Activated naive CD8-positive, alpha-beta T cell (primary cell): Measurements from ENCODE around the gene ARHGAP4.
A peak's percentile ranks its signal among the peaks of the same experiment; 100 is the strongest.

Source experiments
- H3K27ac Mint-ChIP-seq: one replicate; pipeline ENCODE4 v1.8.0; 2021; ENCODE audit warnings: mixed read lengths
- H3K27me3 Mint-ChIP-seq: one replicate; pipeline ENCODE4 v1.8.0; 2021; ENCODE audit warnings: mixed read lengths
- H3K36me3 Mint-ChIP-seq: one replicate; pipeline ENCODE4 v1.8.0; 2021; ENCODE audit warnings: mixed read lengths
- H3K4me1 Mint-ChIP-seq: one replicate; pipeline ENCODE4 v1.8.0; 2021; ENCODE audit warnings: low read depth, mixed read lengths
- H3K4me3 Mint-ChIP-seq: one replicate; pipeline ENCODE4 v1.8.0; 2021; ENCODE audit warnings: mild to moderate bottlenecking, mixed read lengths
- H3K9me3 Mint-ChIP-seq: one replicate; pipeline ENCODE4 v1.8.0; 2021; ENCODE audit warnings: low read depth, mixed read lengths

The ARHGAP4 gene

GRCh38 chrX:153900831-153901752 lies 25.0 kb downstream of the ARHGAP4 start:
- Mint-ChIP-seq H3K36me3 (no peaks in the 10 kb centered on the region), H3K27ac (no peak overlapping the region), H3K9me3 (no peaks in the 10 kb centered on the region), H3K4me3 (peak overlapping the region; percentile 75), H3K27me3 (no peaks in the 10 kb centered on the region), H3K4me1 (peaks cover 42% of the 10 kb centered on the region)

GRCh38 chrX:153897899-153898298 lies 28.2 kb downstream of the ARHGAP4 start:
- H3K4me3 Mint-ChIP-seq: no peak overlapping the region
- H3K9me3 Mint-ChIP-seq: no peaks in the 10 kb centered on the region
- H3K27ac Mint-ChIP-seq: no peak overlapping the region
- no peaks in the 10 kb centered on the region for H3K36me3 Mint-ChIP-seq
- H3K4me1 Mint-ChIP-seq: peaks cover 27% of the 10 kb centered on the region
- H3K27me3 Mint-ChIP-seq: no peaks in the 10 kb centered on the region

- no peaks in the 10 kb centered on the region for H3K9me3 Mint-ChIP-seq
- no peak overlapping the region for H3K4me3 Mint-ChIP-seq
- H3K4me1 Mint-ChIP-seq: no peaks in the 10 kb centered on the region
- H3K27ac Mint-ChIP-seq: no peak overlapping the region
- no peaks in the 10 kb centered on the region for H3K36me3 Mint-ChIP-seq
- H3K27me3 Mint-ChIP-seq: no peaks in the 10 kb centered on the region
Measured at GRCh38 chrX:153889123-153889522, 36.9 kb downstream of the ARHGAP4 start.

- no peak overlapping the region for H3K27ac Mint-ChIP-seq
- no peaks in the 10 kb centered on the region for H3K4me1 Mint-ChIP-seq
- H3K4me3 Mint-ChIP-seq: no peak overlapping the region
- H3K9me3 Mint-ChIP-seq: no peaks in the 10 kb centered on the region
- H3K27me3 Mint-ChIP-seq: no peaks in the 10 kb centered on the region
- H3K36me3 Mint-ChIP-seq: no peaks in the 10 kb centered on the region
Measured at GRCh38 chrX:153888344-153888743, 37.7 kb downstream of the ARHGAP4 start.

- Mint-ChIP-seq H3K4me3 (no peak overlapping the region), H3K27me3 (no peaks in the 10 kb centered on the region), H3K36me3 (no peaks in the 10 kb centered on the region)
Measured at GRCh38 chrX:153887385-153887784, 38.7 kb downstream of the ARHGAP4 start.

GRCh38 chrX:153886915-153887314 lies 39.1 kb downstream of the ARHGAP4 start:
- Mint-ChIP-seq H3K27ac (no peak overlapping the region), H3K4me3 (no peak overlapping the region), H3K27me3 (peaks cover 1% of the 10 kb centered on the region), H3K9me3 (no peaks in the 10 kb centered on the region), H3K36me3 (no peaks in the 10 kb centered on the region), H3K4me1 (no peaks in the 10 kb centered on the region)

More at GRCh38 chrX:153887385-153887784, 38.7 kb downstream of the ARHGAP4 start:
- Mint-ChIP-seq H3K9me3 (no peaks in the 10 kb centered on the region), H3K27ac (no peak overlapping the region), H3K4me1 (no peaks in the 10 kb centered on the region)

GRCh38 chrX:153885968-153886903 lies 39.8 kb downstream of the ARHGAP4 start, which contains the start of gene L1CAM:
L1CAM (minus strand) TSS chrX:153886173; CDS start chrX:153875836, 10,337 bp downstream.
- Mint-ChIP-seq H3K27me3 (peaks cover 1% of the 10 kb centered on the region), H3K27ac (no peak within 1 kb of the TSS), H3K36me3 (no peaks in the 10 kb centered on the region), H3K4me1 (no peaks in the 10 kb centered on the region), H3K9me3 (no peaks in the 10 kb centered on the region), H3K4me3 (no peak within 1 kb of the TSS)

- Mint-ChIP-seq H3K9me3 (no peaks in the 10 kb centered on the region), H3K4me3 (no peak overlapping the region), H3K4me1 (no peaks in the 10 kb centered on the region), H3K27me3 (peaks cover 1% of the 10 kb centered on the region), H3K27ac (no peak overlapping the region), H3K36me3 (no peaks in the 10 kb centered on the region)
Measured at GRCh38 chrX:153885208-153885787, 40.8 kb downstream of the ARHGAP4 start.

GRCh38 chrX:153884590-153884989 lies 41.5 kb downstream of the ARHGAP4 start:
- H3K27me3 Mint-ChIP-seq: peaks cover 1% of the 10 kb centered on the region
- H3K9me3 Mint-ChIP-seq: no peaks in the 10 kb centered on the region
- H3K27ac Mint-ChIP-seq: no peak overlapping the region
- H3K4me3 Mint-ChIP-seq: peak overlapping the region; percentile 47
- H3K4me1 Mint-ChIP-seq: no peaks in the 10 kb centered on the region
- H3K36me3 Mint-ChIP-seq: no peaks in the 10 kb centered on the region

- Mint-ChIP-seq H3K27me3 (peaks cover 2% of the 10 kb centered on the region), H3K27ac (no peak overlapping the region), H3K4me1 (peaks cover 3% of the 10 kb centered on the region), H3K4me3 (peak overlapping the region; percentile 47), H3K9me3 (no peaks in the 10 kb centered on the region), H3K36me3 (no peaks in the 10 kb centered on the region)
Measured at GRCh38 chrX:153884136-153884535, 41.9 kb downstream of the ARHGAP4 start.

- Mint-ChIP-seq H3K27ac (no peak overlapping the region), H3K4me3 (no peak overlapping the region), H3K27me3 (peaks cover 3% of the 10 kb centered on the region), H3K4me1 (peaks cover 8% of the 10 kb centered on the region), H3K9me3 (no peaks in the 10 kb centered on the region), H3K36me3 (no peaks in the 10 kb centered on the region)
Measured at GRCh38 chrX:153883163-153883843, 42.8 kb downstream of the ARHGAP4 start.

- Mint-ChIP-seq H3K9me3 (no peaks in the 10 kb centered on the region), H3K27me3 (peaks cover 5% of the 10 kb centered on the region), H3K4me3 (no peak overlapping the region), H3K36me3 (no peaks in the 10 kb centered on the region), H3K27ac (no peak overlapping the region), H3K4me1 (peaks cover 9% of the 10 kb centered on the region)
Measured at GRCh38 chrX:153882557-153882956, 43.5 kb downstream of the ARHGAP4 start.

GRCh38 chrX:153882086-153882498 lies 44.0 kb downstream of the ARHGAP4 start:
- H3K4me1 Mint-ChIP-seq: peaks cover 9% of the 10 kb centered on the region
- no peak overlapping the region for H3K27ac Mint-ChIP-seq
- H3K4me3 Mint-ChIP-seq: no peak overlapping the region
- H3K9me3 Mint-ChIP-seq: no peaks in the 10 kb centered on the region
- no peaks in the 10 kb centered on the region for H3K36me3 Mint-ChIP-seq
- peaks cover 5% of the 10 kb centered on the region for H3K27me3 Mint-ChIP-seq

- peaks cover 7% of the 10 kb centered on the region for H3K27me3 Mint-ChIP-seq
Measured at GRCh38 chrX:153881281-153881680, 44.8 kb downstream of the ARHGAP4 start.

More at GRCh38 chrX:153881281-153881680, 44.8 kb downstream of the ARHGAP4 start:
- Mint-ChIP-seq H3K36me3 (no peaks in the 10 kb centered on the region), H3K4me3 (no peak overlapping the region), H3K4me1 (peaks cover 11% of the 10 kb centered on the region), H3K27ac (no peak overlapping the region), H3K9me3 (no peaks in the 10 kb centered on the region)
